Measurements from ENCODE around the gene FAXDC2. TPM values are rescaled to one million over a fixed set of nuclear protein-coding genes. Genes with fewer than 3 reads are reported as not detected.

Gene FAXDC2
- total and polyA plus RNA-seq, 2 of the 13 experiments (the other 11 are each of a cell fraction or from before 2014, with no cell fraction given), result 4.7 to 58.8 TPM

DNA sequence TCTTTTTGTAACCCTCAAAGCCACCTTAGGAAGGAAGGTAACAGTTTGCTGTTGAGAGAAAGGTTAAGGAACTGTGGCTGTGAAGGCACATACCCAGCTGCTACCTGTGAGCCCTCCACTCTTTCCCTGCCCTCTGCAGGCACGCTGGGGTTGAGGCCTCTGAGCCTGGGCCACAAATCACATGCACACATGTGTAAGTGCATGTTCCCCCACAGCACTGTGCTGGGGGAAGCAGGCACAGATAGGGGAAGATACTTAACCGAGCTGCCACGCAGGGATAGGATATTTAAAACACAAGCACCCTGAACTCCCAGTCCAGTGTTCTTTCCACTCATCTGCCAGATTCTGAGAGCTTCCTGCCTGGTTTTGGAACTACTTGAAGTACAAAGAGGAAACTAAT lies 77.1 kb downstream of the FAXDC2 start:
- TF ChIP-seq GLI4 (CRISPR knock-in tag; IDR thresholded peaks at IDR 0.05; ENCODE audit: borderline replicate concordance) (no peak), TCF7 (IDR thresholded peaks at IDR 0.05; ENCODE audit: low read depth) (no peak), POLR2A (IDR thresholded peaks at IDR 0.05; ENCODE audit: insufficient read depth in 1 of 2, low read depth in 2 of 2, low read length in 2 of 2) (0 out of 4 replicates have a peak, but pooled peaks of 1 of the 2 experiments have one; percentile 29)
- TF ChIP-seq, protein P1, sequence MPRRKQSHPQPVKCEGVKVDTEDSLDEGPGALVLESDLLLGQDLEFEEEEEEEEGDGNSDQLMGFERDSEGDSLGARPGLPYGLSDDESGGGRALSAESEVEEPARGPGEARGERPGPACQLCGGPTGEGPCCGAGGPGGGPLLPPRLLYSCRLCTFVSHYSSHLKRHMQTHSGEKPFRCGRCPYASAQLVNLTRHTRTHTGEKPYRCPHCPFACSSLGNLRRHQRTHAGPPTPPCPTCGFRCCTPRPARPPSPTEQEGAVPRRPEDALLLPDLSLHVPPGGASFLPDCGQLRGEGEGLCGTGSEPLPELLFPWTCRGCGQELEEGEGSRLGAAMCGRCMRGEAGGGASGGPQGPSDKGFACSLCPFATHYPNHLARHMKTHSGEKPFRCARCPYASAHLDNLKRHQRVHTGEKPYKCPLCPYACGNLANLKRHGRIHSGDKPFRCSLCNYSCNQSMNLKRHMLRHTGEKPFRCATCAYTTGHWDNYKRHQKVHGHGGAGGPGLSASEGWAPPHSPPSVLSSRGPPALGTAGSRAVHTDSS (CRISPR knock-in tag; conservative IDR thresholded peaks at IDR 0.05), result no peak
- DNase-seq (ENCODE audit: low spot score), result no peak
- WGBS (ENCODE audit: low lambda C conversion rate), result 94% methylated on average over 3 of the region's 3 CpGs
- no peaks in the 10 kb centered on the region for H3K9me3 ChIP-seq (ENCODE audit: low read length)
- no peaks in the 10 kb centered on the region for H3K27me3 ChIP-seq (ENCODE audit: control insufficient read depth in 1 of 2, insufficient read depth in 2 of 2, low read length in 2 of 2)
- FAIRE-seq, result no peak
- H3K4me1 ChIP-seq (ENCODE audit: insufficient read depth, low read length), result peaks cover 73% of the 10 kb centered on the region
- no TSS peak for BruUV-seq (replicated peaks)
- no peak overlapping the region for H3K4me2 ChIP-seq (ENCODE audit: low read depth, low read length)
- no peak overlapping the region for H3K27ac ChIP-seq (ENCODE audit: extremely low read length, insufficient read depth, low read length)
- H3K4me3 ChIP-seq (replicated peaks in 1 of 3; ENCODE audit: insufficient read depth in 1 of 3, low read depth in 2 of 3, low read length in 3 of 3), result no peak overlapping the region
- peaks cover 96% of the 10 kb centered on the region for H3K79me2 ChIP-seq (ENCODE audit: insufficient read depth, low read length)
- H4K20me1 ChIP-seq (ENCODE audit: insufficient read depth, low read length), result peaks cover 84% of the 10 kb centered on the region
- no peak overlapping the region for H3K9ac ChIP-seq (ENCODE audit: insufficient read depth, low read depth, low read length)
- H2AFZ ChIP-seq (ENCODE audit: low read length), result no peak overlapping the region
- intact Hi-C loops (cut with micrococcal nuclease; ENCODE audit: unreplicated experiment), result no loop called here
- ChIA-PET POLR2A (no interaction called here), CTCF (ENCODE audit: low intra/inter-chr PET ratio, low total read pairs) (no interaction called here)
- in situ Hi-C loops (cut with HindIII; ENCODE audit: extremely low pct_ligation_motif_present, low pct_unique_long_range_greater_than_20kb), result no loop called here
- H3K36me3 ChIP-seq (replicated peaks in 1 of 2; ENCODE audit: control insufficient read depth in 1 of 2, insufficient read depth in 2 of 2, low read length in 2 of 2), result peaks cover 3 to 5% of the 10 kb centered on the region in 2 experiments; a peak in 4 of 5 replicates
- ATAC-seq, result no peak

DNA sequence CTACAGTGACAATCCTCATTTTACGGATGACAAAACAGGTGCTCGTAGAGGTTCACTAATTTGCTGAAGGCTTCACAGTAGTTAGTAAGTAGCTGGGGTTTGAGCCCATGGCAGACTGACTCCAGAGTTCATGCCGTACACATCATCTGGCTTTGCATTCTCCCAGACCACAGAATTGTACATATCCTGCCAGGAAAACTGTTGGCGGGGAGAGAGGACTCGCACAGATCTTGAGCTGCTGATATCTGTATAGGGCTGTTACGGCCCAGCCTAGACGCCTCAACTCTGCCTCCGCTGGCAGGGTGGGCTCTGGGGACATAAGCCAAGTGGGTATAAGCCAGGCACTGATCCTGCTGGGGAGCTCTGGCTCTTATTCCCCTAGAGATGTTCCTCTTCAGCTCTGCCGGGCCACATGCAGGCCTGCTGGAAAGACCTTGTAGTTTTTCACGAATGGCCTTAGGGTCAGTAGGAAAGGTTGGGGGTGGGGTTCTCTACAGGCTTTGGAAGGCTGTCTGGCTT lies 79.0 kb downstream of the FAXDC2 start:
- FAIRE-seq (no peak), DNase-seq (ENCODE audit: low spot score) (no peak), ATAC-seq (peak; percentile 55)
- H3K27ac ChIP-seq (ENCODE audit: extremely low read length, insufficient read depth, low read length), result no peak overlapping the region
- H4K20me1 ChIP-seq (ENCODE audit: insufficient read depth, low read length), result peaks cover 90% of the 10 kb centered on the region
- WGBS (ENCODE audit: low lambda C conversion rate), result 81% methylated on average over 6 of the region's 10 CpGs
- H3K36me3 ChIP-seq (replicated peaks in 1 of 2; ENCODE audit: control insufficient read depth in 1 of 2, insufficient read depth in 2 of 2, low read length in 2 of 2), result peaks cover 3 to 5% of the 10 kb centered on the region in 2 experiments; a peak in 4 of 5 replicates
- intact Hi-C loops (cut with micrococcal nuclease; ENCODE audit: unreplicated experiment), result no loop called here
- no TSS peak for BruUV-seq (replicated peaks)
- ChIA-PET CTCF (ENCODE audit: low intra/inter-chr PET ratio, low total read pairs) (no interaction called here), POLR2A (interaction anchor here (0.7 to 1.0 kb wide), 2 partner anchors 87 to 124 kb away, joined by 3 read pairs; no protein-coding TSS in a partner anchor)
- H3K4me3 ChIP-seq (replicated peaks in 1 of 3; ENCODE audit: insufficient read depth in 1 of 3, low read depth in 2 of 3, low read length in 3 of 3), result no peak overlapping the region
- no peak overlapping the region for H3K4me2 ChIP-seq (ENCODE audit: low read depth, low read length)
- TF ChIP-seq, protein P2, sequence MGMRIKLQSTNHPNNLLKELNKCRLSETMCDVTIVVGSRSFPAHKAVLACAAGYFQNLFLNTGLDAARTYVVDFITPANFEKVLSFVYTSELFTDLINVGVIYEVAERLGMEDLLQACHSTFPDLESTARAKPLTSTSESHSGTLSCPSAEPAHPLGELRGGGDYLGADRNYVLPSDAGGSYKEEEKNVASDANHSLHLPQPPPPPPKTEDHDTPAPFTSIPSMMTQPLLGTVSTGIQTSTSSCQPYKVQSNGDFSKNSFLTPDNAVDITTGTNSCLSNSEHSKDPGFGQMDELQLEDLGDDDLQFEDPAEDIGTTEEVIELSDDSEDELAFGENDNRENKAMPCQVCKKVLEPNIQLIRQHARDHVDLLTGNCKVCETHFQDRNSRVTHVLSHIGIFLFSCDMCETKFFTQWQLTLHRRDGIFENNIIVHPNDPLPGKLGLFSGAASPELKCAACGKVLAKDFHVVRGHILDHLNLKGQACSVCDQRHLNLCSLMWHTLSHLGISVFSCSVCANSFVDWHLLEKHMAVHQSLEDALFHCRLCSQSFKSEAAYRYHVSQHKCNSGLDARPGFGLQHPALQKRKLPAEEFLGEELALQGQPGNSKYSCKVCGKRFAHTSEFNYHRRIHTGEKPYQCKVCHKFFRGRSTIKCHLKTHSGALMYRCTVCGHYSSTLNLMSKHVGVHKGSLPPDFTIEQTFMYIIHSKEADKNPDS (CRISPR knock-in tag; IDR thresholded peaks at IDR 0.05), result no peak
- TF ChIP-seq ZNF615 (CRISPR knock-in tag; IDR thresholded peaks at IDR 0.05; ENCODE audit: borderline replicate concordance) (no peak), NKX3-1 (CRISPR knock-in tag; IDR thresholded peaks at IDR 0.05) (no peak), ZBTB38 (CRISPR knock-in tag; IDR thresholded peaks at IDR 0.05) (peak; percentile 48; the same call in 1 of the 2 replicates), KDM3A (CRISPR knock-in tag; IDR thresholded peaks at IDR 0.05; ENCODE audit: low read depth) (no peak)
- H3K79me2 ChIP-seq (ENCODE audit: insufficient read depth, low read length), result peaks cover 97% of the 10 kb centered on the region
- H3K9me3 ChIP-seq (ENCODE audit: low read length), result no peaks in the 10 kb centered on the region
- in situ Hi-C loops (cut with HindIII; ENCODE audit: extremely low pct_ligation_motif_present, low pct_unique_long_range_greater_than_20kb), result no loop called here
- no peaks in the 10 kb centered on the region for H3K27me3 ChIP-seq (ENCODE audit: control insufficient read depth in 1 of 2, insufficient read depth in 2 of 2, low read length in 2 of 2)
- no peak overlapping the region for H3K9ac ChIP-seq (ENCODE audit: insufficient read depth, low read depth, low read length)
- peaks cover 74% of the 10 kb centered on the region for H3K4me1 ChIP-seq (ENCODE audit: insufficient read depth, low read length)
- H2AFZ ChIP-seq (ENCODE audit: low read length), result no peak overlapping the region

Measured in HepG2 (cell line).